ENCODE data around the gene HOTAIR.

HOTAIR gene

GRCh38 chr12:53974084-53975063, at the start of gene HOTAIR:
HOTAIR (minus strand) TSS chr12:53974954.
- TF ChIP-seq CTCF (IDR thresholded peaks at IDR 0.05) = no peak
- H3K36me3 ChIP-seq = no peaks in the 10 kb centered on the region
- H3K9me3 ChIP-seq = no peaks in the 10 kb centered on the region
- no peak within 1 kb of the TSS for H3K27ac ChIP-seq
- peaks cover 0 to 23% of the 10 kb centered on the region in 2 experiments for H3K4me1 ChIP-seq (ENCODE audit: control insufficient read depth in 1 of 2, insufficient read depth in 1 of 2, low read depth in 1 of 2, low read length in 1 of 2)
- peak within 1 kb of the TSS in 1 of 2 experiments; percentile 38 for H3K4me3 ChIP-seq (ENCODE audit: low read depth in 1 of 2, low read length in 1 of 2)
- H3K27me3 ChIP-seq = peaks cover 100% of the 10 kb centered on the region

- H3K27ac ChIP-seq = no peak overlapping the region
- no peaks in the 10 kb centered on the region for H3K4me1 ChIP-seq (ENCODE audit: control insufficient read depth in 1 of 2, insufficient read depth in 1 of 2, low read depth in 1 of 2, low read length in 1 of 2)
- H3K36me3 ChIP-seq = no peaks in the 10 kb centered on the region
- no peaks in the 10 kb centered on the region for H3K9me3 ChIP-seq
- no peak for TF ChIP-seq CTCF (IDR thresholded peaks at IDR 0.05)
- peaks cover 100% of the 10 kb centered on the region for H3K27me3 ChIP-seq
- no peak overlapping the region for H3K4me3 ChIP-seq (ENCODE audit: low read depth in 1 of 2, low read length in 1 of 2)
Observed at GRCh38 chr12:54024127-54024526, 49.4 kb upstream of the HOTAIR start.

- H3K27ac ChIP-seq = no peak overlapping the region
- H3K4me1 ChIP-seq (ENCODE audit: control insufficient read depth in 1 of 2, insufficient read depth in 1 of 2, low read depth in 1 of 2, low read length in 1 of 2) = peaks cover 0 to under 1% of the 10 kb centered on the region in 2 experiments
- H3K9me3 ChIP-seq = no peaks in the 10 kb centered on the region
- H3K4me3 ChIP-seq (ENCODE audit: low read depth in 1 of 2, low read length in 1 of 2) = no peak overlapping the region
- H3K27me3 ChIP-seq = peaks cover 100% of the 10 kb centered on the region
- no peak for TF ChIP-seq CTCF (IDR thresholded peaks at IDR 0.05)
- H3K36me3 ChIP-seq = no peaks in the 10 kb centered on the region
Observed at GRCh38 chr12:54022960-54023884, 48.5 kb upstream of the HOTAIR start.

- Histone ChIP-seq H3K36me3 (no peaks in the 10 kb centered on the region), H3K27me3 (peaks cover 100% of the 10 kb centered on the region), H3K27ac (no peak overlapping the region), H3K4me1 (ENCODE audit: control insufficient read depth in 1 of 2, insufficient read depth in 1 of 2, low read depth in 1 of 2, low read length in 1 of 2) (peaks cover 2 to 10% of the 10 kb centered on the region in 2 experiments), H3K4me3 (ENCODE audit: low read depth in 1 of 2, low read length in 1 of 2) (no peak overlapping the region), H3K9me3 (no peaks in the 10 kb centered on the region)
- no peak for TF ChIP-seq CTCF (IDR thresholded peaks at IDR 0.05)
Observed at GRCh38 chr12:54021432-54022013, 46.8 kb upstream of the HOTAIR start.

All from neutrophil (primary cell).